Endothelial cell of umbilical vein (primary cell): ENCODE results near the gene RAB25. TPM values are rescaled to one million over a fixed set of nuclear protein-coding genes. Genes with fewer than 3 reads are reported as not detected.

Source experiments
- BruUV-seq: library from RNA; stranded (reverse); fragments of 400-500 nt; replicated peaks from 2 replicates; lab custom pipeline; 2021; lab: Mats Ljungman, UMichigan
- CTCF ChIA-PET: fragments of 300-600, 350-600 bp; sonication (Branson Sonifier 250); formaldehyde crosslinking; loops from one replicate; lab custom pipeline; 2021; ENCODE audit warnings: antibody characterized with exemption, inconsistent platforms; lab: Charles Lee
- POLR2A ChIA-PET: fragments of 300-600, 350-600 bp; sonication (Branson Sonifier 250); formaldehyde crosslinking; loops from one replicate; lab custom pipeline; 2021; ENCODE audit warnings: antibody characterized with exemption, inconsistent platforms; lab: Charles Lee
- DNase-seq: peaks from one replicate; pipeline ENCODE4 v3.0.0-alpha.2; 2011; ENCODE audit warnings: low read depth, low spot score
- FAIRE-seq: peaks from 2 replicates; lab custom pipeline; 2011; peaks lifted over from hg19 to GRCh38; lab: Jason Lieb, UNC
- H2AFZ ChIP-seq: 2 replicates; pipeline ENCODE4 v1.6.0; 2012; ENCODE audit warnings: low read depth, low read length, control low read depth, inconsistent platforms
- H3K27ac ChIP-seq: 2 replicates; pipeline ENCODE4 v1.5.1; 2011; ENCODE audit warnings: low read depth, mild to moderate bottlenecking, control low read depth, low read length, moderate library complexity; ENCODE audit not compliant: insufficient read depth
- H3K27me3 ChIP-seq, 2 experiments: 2 replicates each; pipeline versions ENCODE4 v1.6.0 to v1.6.1; 2011; ENCODE audit warnings: low read length in 2 of 2, mixed read lengths in 1 of 2; ENCODE audit not compliant: control insufficient read depth in 2 of 2, insufficient read depth in 2 of 2
- H3K36me3 ChIP-seq, 2 experiments: 2 replicates in 1 of 2; 3 replicates in 1 of 2; pipeline ENCODE4 v1.5.1; 2011; ENCODE audit warnings: low read length in 2 of 2, mild to moderate bottlenecking in 1 of 2, moderate library complexity in 1 of 2; ENCODE audit not compliant: control insufficient read depth in 2 of 2, insufficient read depth in 2 of 2; ENCODE audit errors: extremely low read depth in 1 of 2
- H3K4me1 ChIP-seq: 3 replicates; pipeline ENCODE4 v1.5.1; 2011; ENCODE audit warnings: mild to moderate bottlenecking, low read length; ENCODE audit not compliant: control insufficient read depth, insufficient read depth; ENCODE audit errors: extremely low read depth
- H3K4me2 ChIP-seq: 2 replicates; pipeline ENCODE4 v1.6.1; 2011; ENCODE audit warnings: low read length, control low read depth, mixed read lengths; ENCODE audit not compliant: insufficient read depth
- H3K4me3 ChIP-seq, 3 experiments: fragments of 200-600 bp in 1 of 3; sonication (generic), shearing (Covaris generic) in 1 of 3; replicated peaks in 1 of 3; 2 replicates each; pipeline ENCODE4 v1.5.1; 2011 to 2016; ENCODE audit warnings: control low read depth in 3 of 3, low read length in 3 of 3, mild to moderate bottlenecking in 2 of 3, inconsistent platforms in 1 of 3, low read depth in 1 of 3, moderate library complexity in 1 of 3; ENCODE audit not compliant: insufficient read depth in 1 of 3
- H3K79me2 ChIP-seq: 2 replicates; pipeline ENCODE4 v1.6.0; 2012; ENCODE audit warnings: low read length, inconsistent platforms; ENCODE audit not compliant: control insufficient read depth, insufficient read depth
- H3K9ac ChIP-seq: replicated peaks from 2 replicates; pipeline ENCODE3; 2011; ENCODE audit warnings: low read length, control low read depth; ENCODE audit not compliant: insufficient read depth; ENCODE audit errors: extremely low read depth
- H3K9me1 ChIP-seq: replicated peaks from 3 replicates; pipeline ENCODE4 v1.6.0; 2011; ENCODE audit warnings: mild to moderate bottlenecking, low read length; ENCODE audit not compliant: control insufficient read depth, insufficient read depth; ENCODE audit errors: extremely low read depth
- H3K9me3 ChIP-seq: replicated peaks from 2 replicates; pipeline ENCODE4 v1.5.1; 2012; ENCODE audit warnings: low read length, inconsistent platforms; ENCODE audit not compliant: control insufficient read depth, insufficient read depth
- H4K20me1 ChIP-seq: replicated peaks from 2 replicates; pipeline ENCODE3; 2011; ENCODE audit warnings: mild to moderate bottlenecking, low read length; ENCODE audit not compliant: control insufficient read depth, insufficient read depth; ENCODE audit errors: extremely low read depth
- EZH2 ChIP-seq: IDR thresholded peaks from 2 replicates; pipeline ENCODE4 v1.6.1; 2012; ENCODE audit warnings: borderline replicate concordance, low read depth, mild to moderate bottlenecking, moderate library complexity, low read length, inconsistent platforms; ENCODE audit not compliant: severe bottlenecking
- FOS ChIP-seq: IDR thresholded peaks from 2 replicates; pipeline ENCODE4 v1.6.1; 2011; ENCODE audit warnings: mild to moderate bottlenecking, low read length, moderate library complexity, borderline replicate concordance; ENCODE audit not compliant: insufficient read depth
- GATA2 ChIP-seq: IDR thresholded peaks from 2 replicates; pipeline ENCODE4 v1.7.0; 2011; ENCODE audit warnings: low read depth, mild to moderate bottlenecking, moderate library complexity, mixed read lengths, low read length; ENCODE audit not compliant: insufficient read length, insufficient read depth
- JUN ChIP-seq: IDR thresholded peaks from 2 replicates; pipeline ENCODE4 v1.6.1; 2011; ENCODE audit warnings: borderline replicate concordance, low read depth; ENCODE audit not compliant: insufficient read length, insufficient read depth
- MYC ChIP-seq: IDR thresholded peaks from one replicate; pipeline ENCODE4 v1.6.1; 2011; ENCODE audit warnings: mild to moderate bottlenecking, low read depth, low read length
- POLR2A ChIP-seq: IDR thresholded peaks from 2 replicates; pipeline ENCODE4 v1.6.1; 2012; ENCODE audit warnings: low read depth, mild to moderate bottlenecking, control low read depth, low read length
- POLR2AphosphoS5 ChIP-seq: IDR thresholded peaks from 2 replicates; pipeline ENCODE4 v1.6.1; 2012; ENCODE audit warnings: low read depth, mild to moderate bottlenecking, control low read depth, low read length, moderate library complexity; ENCODE audit not compliant: insufficient read depth
- dilution Hi-C: fragments of 300-500 bp; cut with MboI; formaldehyde crosslinking; loops from one replicate; pipeline ENCODE4 v1.15.0; 2019; ENCODE audit warnings: low sequenced_read_pairs; ENCODE audit not compliant: extremely low pct_ligation_motif_present
- intact Hi-C: fragments of 100-400 bp; cut with micrococcal nuclease; formaldehyde crosslinking; loops from one replicate; pipeline ENCODE4 v1.10.0; 2022
- polyA plus RNA-seq, 4 experiments: library from polyadenylated mRNA; depleted of rRNA in 3 of 4; stranded (reverse) in 3 of 4; unstranded in 1 of 4; fragments of >200 nt; gene quantifications; 2 replicates each; pipeline versions ENCODE4 v1.2.1 to v1.2.3, GENCODE V29; 2011 to 2012; ENCODE audit warnings: missing spikeins in 1 of 4
- total RNA-seq: library from RNA; stranded (reverse); gene quantifications from 2 replicates; pipeline ENCODE4 v1.2.3, GENCODE V29; 2021
- TF ChIP-seq, protein P1 (sequence below): IDR thresholded peaks from 2 replicates; pipeline ENCODE4 v1.6.1; 2011; ENCODE audit not compliant: insufficient read depth, insufficient read length
- TF ChIP-seq, protein P2 (sequence below), 2 donors: IDR thresholded peaks; 1 replicate in 1 of 2; 2 replicates in 1 of 2; pipeline ENCODE4 v1.5.1; 2011; ENCODE audit warnings: low read length in 2 of 2, mild to moderate bottlenecking in 2 of 2, moderate library complexity in 2 of 2, control low read depth in 1 of 2, inconsistent platforms in 1 of 2, low read depth in 1 of 2; ENCODE audit not compliant: insufficient read depth in 1 of 2; ENCODE audit errors: extremely low read depth in 1 of 2

The RAB25 gene
- total and polyA plus RNA-seq, 2 donors (not counting 3 experiments of a cell fraction or from before 2014, with no cell fraction given) = not detected

DNA sequence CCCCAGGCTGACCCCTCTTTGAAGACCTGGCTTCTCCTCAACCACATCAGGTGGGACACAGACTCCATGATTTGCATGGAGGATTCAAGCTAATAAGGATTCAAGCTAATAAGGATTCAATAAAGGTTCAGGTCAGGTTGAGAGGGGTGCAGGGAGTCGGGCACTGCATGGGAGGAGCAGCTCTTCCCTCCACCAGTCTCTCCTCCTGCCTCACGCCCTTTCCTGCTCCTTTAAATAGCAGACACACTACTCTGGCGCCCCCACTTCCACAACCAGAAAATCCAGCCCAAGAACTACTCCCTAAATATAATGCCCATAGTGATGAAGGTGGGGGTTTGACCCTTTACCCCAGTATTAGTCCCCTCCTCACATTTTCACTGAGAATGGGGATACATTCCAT lies 14.2 kb downstream of the RAB25 start:
- H3K4me2 ChIP-seq = no peak overlapping the region
- FAIRE-seq (no peak), DNase-seq (no peak)
- BruUV-seq = no TSS peak
- H3K9me1 ChIP-seq = no peaks in the 10 kb centered on the region
- H3K9ac ChIP-seq = no peak overlapping the region
- intact Hi-C loops = no loop called here
- peaks cover 8 to 37% of the 10 kb centered on the region in 2 experiments for H3K36me3 ChIP-seq
- CTCF ChIA-PET = interaction anchor here (0.6 to 1.9 kb wide), 2 partner anchors 9 to 356 kb away, joined by 3 to 10 read pairs; no protein-coding TSS in a partner anchor
- H3K9me3 ChIP-seq = no peaks in the 10 kb centered on the region
- TF ChIP-seq, protein P1, sequence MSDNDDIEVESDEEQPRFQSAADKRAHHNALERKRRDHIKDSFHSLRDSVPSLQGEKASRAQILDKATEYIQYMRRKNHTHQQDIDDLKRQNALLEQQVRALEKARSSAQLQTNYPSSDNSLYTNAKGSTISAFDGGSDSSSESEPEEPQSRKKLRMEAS = no peak
- TF ChIP-seq GATA2 (no peak), POLR2A (no peak), JUN (no peak), EZH2 (no peak), FOS (no peak), MYC (no peak), POLR2AphosphoS5 (no peak)
- TF ChIP-seq, protein P2, sequence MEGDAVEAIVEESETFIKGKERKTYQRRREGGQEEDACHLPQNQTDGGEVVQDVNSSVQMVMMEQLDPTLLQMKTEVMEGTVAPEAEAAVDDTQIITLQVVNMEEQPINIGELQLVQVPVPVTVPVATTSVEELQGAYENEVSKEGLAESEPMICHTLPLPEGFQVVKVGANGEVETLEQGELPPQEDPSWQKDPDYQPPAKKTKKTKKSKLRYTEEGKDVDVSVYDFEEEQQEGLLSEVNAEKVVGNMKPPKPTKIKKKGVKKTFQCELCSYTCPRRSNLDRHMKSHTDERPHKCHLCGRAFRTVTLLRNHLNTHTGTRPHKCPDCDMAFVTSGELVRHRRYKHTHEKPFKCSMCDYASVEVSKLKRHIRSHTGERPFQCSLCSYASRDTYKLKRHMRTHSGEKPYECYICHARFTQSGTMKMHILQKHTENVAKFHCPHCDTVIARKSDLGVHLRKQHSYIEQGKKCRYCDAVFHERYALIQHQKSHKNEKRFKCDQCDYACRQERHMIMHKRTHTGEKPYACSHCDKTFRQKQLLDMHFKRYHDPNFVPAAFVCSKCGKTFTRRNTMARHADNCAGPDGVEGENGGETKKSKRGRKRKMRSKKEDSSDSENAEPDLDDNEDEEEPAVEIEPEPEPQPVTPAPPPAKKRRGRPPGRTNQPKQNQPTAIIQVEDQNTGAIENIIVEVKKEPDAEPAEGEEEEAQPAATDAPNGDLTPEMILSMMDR (IDR thresholded peaks at IDR 0.05; ENCODE audit: extremely low read depth in 1 of 2, insufficient read depth in 1 of 2, low read depth in 1 of 2, low read length in 2 of 2) = no peak
- POLR2A ChIA-PET = no interaction called here
- H3K27ac ChIP-seq = no peak overlapping the region
- H3K4me1 ChIP-seq = peaks cover 11% of the 10 kb centered on the region
- no peak overlapping the region for H3K4me3 ChIP-seq
- dilution Hi-C loops = no loop called here
- no peaks in the 10 kb centered on the region for H4K20me1 ChIP-seq
- peaks cover 30% of the 10 kb centered on the region for H3K79me2 ChIP-seq
- H3K27me3 ChIP-seq = no peaks in the 10 kb centered on the region
- no peak overlapping the region for H2AFZ ChIP-seq
